B cell (primary cell): ENCODE data around the gene FLNB. TPM values are rescaled to one million over a fixed set of nuclear protein-coding genes. Genes with fewer than 3 reads are reported as not detected.

Source experiments
- polyA plus RNA-seq: library from polyadenylated mRNA; depleted of rRNA; stranded (reverse); fragments of >200 nt; gene quantifications from 2 replicates; pipeline ENCODE4 v1.2.3, GENCODE V29; 2012
- total RNA-seq, 2 donors: library from RNA; stranded (reverse); fragments of 120-200 nt in 1 of 2; gene quantifications; 1 replicate in 1 of 2; 2 replicates in 1 of 2; pipeline versions ENCODE4 v1.2.3 to v1.2.4, GENCODE V29; 2013 to 2022

Gene FLNB
- total and polyA plus RNA-seq, 2 donors (not counting 1 experiment from before 2014, with no cell fraction given) = 25.5 to 28.3 TPM

Other genes starting within 250 kb of the FLNB start
- 0.39 and 1.1 TPM in 2 replicates for gene DNASE1L3, start 202.6 kb downstream of the FLNB start, total RNA-seq
- gene DNASE1L3, start 202.6 kb downstream of the FLNB start, polyA plus RNA-seq = 0.66 and 2.6 TPM in 2 replicates
- 22.2 and 24.2 TPM in 2 replicates for gene ABHD6, start 229.4 kb downstream of the FLNB start, total RNA-seq
- 4.5 and 6.0 TPM in 2 replicates for gene ABHD6, start 229.4 kb downstream of the FLNB start, polyA plus RNA-seq